ENCODE data around the gene PLB1.
"Not testable (repeated sequence)": the region's sequence is repeated elsewhere in the genome, so short reads cannot be mapped to it uniquely, and the experiment has no call there.

PLB1 gene

GRCh38 chr2:28538134-28538533 lies 42.3 kb downstream of the PLB1 start:
- DNase-seq = no peak

GRCh38 chr2:28538652-28539051 lies 42.8 kb downstream of the PLB1 start:
- DNase-seq = no peak

- DNase-seq = no peak
These were observed 43.3 kb downstream of the PLB1 start for GRCh38 chr2:28539118-28539541.

GRCh38 chr2:28543316-28544035 lies 47.6 kb downstream of the PLB1 start:
- DNase-seq = no peak

DNA sequence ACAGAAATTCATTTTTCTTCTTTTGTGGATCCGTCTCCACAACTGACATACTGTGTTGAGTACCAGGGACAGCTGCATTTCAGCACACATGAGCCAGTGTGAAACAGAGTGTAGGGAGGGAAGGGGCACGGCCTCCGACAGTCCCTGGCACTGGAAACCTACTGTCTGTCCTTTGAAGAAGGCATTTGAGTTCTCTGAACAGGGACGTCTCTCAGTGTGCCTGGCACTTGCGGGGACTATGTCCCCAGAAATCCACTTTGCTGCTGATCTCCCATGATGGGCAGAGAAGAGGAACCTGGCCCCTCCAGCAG lies 48.1 kb downstream of the PLB1 start:
- no peak for DNase-seq

GRCh38 chr2:28544405-28544921 lies 48.6 kb downstream of the PLB1 start:
- DNase-seq = no peak

- no peak for DNase-seq
These were observed 49.2 kb downstream of the PLB1 start for GRCh38 chr2:28544922-28545589.

- no peak for DNase-seq
These were observed 49.8 kb downstream of the PLB1 start for GRCh38 chr2:28545590-28546200.

GRCh38 chr2:28546242-28546641 lies 50.4 kb downstream of the PLB1 start:
- DNase-seq = no peak

- DNase-seq = no peak
These were observed 51.5 kb downstream of the PLB1 start for GRCh38 chr2:28547223-28547860.

DNA sequence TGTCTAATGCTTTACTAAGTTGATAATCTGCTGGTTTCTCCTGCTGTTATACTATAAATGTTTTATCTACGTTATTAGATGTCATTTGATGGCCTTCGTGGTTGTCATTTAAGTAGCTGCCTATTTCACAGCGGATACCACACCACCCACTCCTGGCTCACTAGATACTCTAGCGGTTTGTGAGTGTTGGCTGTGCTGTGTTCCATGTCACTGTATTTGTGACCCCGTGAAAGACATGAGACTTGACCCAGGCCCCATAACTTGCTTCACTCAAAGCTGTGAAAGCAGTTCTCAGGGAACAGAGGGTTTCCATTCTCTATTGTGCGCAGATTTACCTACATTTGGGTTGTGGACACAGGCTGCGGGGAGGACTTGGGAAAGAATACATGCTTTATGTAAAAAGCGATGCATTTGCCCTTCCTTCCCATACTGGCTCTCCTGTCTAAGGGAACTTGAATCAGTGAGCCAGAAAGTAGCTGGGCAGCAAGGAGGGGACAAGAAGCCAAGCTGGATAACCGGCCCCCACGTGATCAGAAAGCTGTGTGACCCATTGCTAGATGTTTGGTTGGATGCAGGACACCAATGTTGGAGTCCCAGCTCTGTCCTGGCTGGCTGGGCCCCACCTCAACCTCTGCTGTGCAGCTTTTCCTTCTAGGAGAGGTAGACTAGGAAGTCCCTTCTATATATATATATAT lies 52.2 kb downstream of the PLB1 start:
- no peak for DNase-seq

DNA sequence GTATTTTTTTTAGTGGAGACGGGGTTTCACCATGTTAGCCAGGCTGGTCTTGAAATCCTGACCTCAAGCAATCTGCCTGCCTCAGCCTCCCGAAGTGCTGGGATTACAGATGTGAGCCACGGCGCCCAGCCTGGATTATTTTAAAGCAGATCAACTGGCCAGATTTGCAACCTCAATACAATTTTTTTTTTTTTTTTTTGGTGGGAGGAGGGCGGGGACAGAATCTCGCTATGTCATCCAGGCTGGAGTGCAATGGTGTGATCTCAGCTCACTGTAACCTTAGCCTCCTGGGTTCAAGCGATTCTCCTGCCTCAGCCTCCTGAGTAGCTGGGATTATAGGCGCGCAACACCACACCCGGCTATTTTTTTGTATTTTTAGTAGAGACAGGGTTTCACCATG lies 54.5 kb downstream of the PLB1 start:
- not testable (repeated sequence) for DNase-seq

- DNase-seq = no peak
These were observed 56.4 kb downstream of the PLB1 start for GRCh38 chr2:28552045-28552823.

GRCh38 chr2:28556303-28556702 lies 60.4 kb downstream of the PLB1 start:
- no peak for DNase-seq

GRCh38 chr2:28557389-28558131 lies 61.7 kb downstream of the PLB1 start:
- DNase-seq = no peak

DNA sequence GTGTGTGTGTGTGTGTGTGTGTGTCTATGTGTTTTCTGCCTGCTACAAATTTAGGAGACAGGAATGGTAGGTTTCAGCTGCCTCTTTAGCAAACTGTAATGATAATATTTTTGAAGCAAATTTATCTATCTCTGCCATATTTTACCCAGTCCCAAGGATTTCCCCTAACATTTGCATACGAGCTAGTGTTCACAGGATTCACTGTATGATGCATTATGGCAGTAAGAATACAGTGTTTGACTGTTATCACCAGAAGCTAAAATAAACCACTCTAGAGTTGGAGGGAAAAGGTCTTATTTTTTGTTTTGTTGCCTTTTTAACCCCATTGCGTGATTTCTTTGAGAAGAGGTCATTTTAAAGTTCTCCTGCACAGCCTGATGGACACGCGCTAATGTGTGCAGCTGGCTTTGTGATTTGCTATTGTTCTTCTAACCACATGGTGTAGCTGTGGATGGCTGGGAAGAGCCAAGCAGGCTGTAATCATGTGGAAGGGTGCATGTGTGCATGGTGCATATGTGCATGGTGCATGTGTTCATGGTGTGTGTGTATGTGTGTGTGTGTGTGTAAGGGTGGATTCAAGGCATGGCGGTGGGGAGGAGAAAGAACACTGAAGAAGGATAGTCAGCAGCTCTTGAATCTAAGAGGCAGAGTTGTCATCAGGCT lies 62.4 kb downstream of the PLB1 start:
- DNase-seq = no peak

- no peak for DNase-seq
These were observed 63.1 kb downstream of the PLB1 start for GRCh38 chr2:28558918-28559317.

GRCh38 chr2:28563869-28564268 lies 68.0 kb downstream of the PLB1 start:
- no peak for DNase-seq

- DNase-seq = no peak
These were observed 68.5 kb downstream of the PLB1 start for GRCh38 chr2:28564346-28564745.

- DNase-seq = no peak
These were observed 69.2 kb downstream of the PLB1 start for GRCh38 chr2:28565033-28565432.

GRCh38 chr2:28565720-28566295 lies 69.9 kb downstream of the PLB1 start:
- no peak for DNase-seq
